ENCODE data around the gene POLR3B.

POLR3B gene

DNA sequence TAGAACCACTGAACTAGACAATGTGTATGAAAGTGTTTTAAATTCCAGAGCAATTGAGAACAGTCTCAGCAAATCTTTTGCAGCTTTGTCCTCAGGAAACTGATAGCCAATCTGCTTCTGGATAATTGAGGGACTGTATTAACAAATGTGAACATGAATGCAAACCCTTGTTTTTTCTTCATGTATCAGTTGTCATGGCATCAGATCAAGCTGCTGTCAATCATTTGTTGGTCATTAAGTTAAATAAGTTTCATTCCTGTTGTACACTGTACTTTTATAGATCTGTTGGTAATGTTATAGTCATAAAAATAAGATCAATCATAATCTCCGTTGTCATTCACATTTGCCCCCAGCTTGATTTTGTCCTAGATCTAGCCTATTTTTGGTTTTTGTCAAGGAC, 159.8 kb downstream of the POLR3B start:
- no peak for DNase-seq (ENCODE audit: low spot score)
- in situ Hi-C loops (cut with MboI; ENCODE audit: low pct_unique_long_range_greater_than_20kb, low sequenced_read_pairs, unreplicated experiment) = no loop called here
- TF ChIP-seq, protein P1, sequence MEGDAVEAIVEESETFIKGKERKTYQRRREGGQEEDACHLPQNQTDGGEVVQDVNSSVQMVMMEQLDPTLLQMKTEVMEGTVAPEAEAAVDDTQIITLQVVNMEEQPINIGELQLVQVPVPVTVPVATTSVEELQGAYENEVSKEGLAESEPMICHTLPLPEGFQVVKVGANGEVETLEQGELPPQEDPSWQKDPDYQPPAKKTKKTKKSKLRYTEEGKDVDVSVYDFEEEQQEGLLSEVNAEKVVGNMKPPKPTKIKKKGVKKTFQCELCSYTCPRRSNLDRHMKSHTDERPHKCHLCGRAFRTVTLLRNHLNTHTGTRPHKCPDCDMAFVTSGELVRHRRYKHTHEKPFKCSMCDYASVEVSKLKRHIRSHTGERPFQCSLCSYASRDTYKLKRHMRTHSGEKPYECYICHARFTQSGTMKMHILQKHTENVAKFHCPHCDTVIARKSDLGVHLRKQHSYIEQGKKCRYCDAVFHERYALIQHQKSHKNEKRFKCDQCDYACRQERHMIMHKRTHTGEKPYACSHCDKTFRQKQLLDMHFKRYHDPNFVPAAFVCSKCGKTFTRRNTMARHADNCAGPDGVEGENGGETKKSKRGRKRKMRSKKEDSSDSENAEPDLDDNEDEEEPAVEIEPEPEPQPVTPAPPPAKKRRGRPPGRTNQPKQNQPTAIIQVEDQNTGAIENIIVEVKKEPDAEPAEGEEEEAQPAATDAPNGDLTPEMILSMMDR (IDR thresholded peaks at IDR 0.05; ENCODE audit: extremely low read depth, insufficient read depth, missing control alignments) = no peak

GRCh38 chr12:106519607-106520021, 162.1 kb downstream of the POLR3B start:
- in situ Hi-C loops (cut with MboI; ENCODE audit: low pct_unique_long_range_greater_than_20kb, low sequenced_read_pairs, unreplicated experiment) = no loop called here
- no peak for DNase-seq (ENCODE audit: low spot score)
- TF ChIP-seq, protein P1 (IDR thresholded peaks at IDR 0.05; ENCODE audit: extremely low read depth, insufficient read depth, missing control alignments) = no peak

- TF ChIP-seq, protein P1 (IDR thresholded peaks at IDR 0.05; ENCODE audit: extremely low read depth, insufficient read depth, missing control alignments) = no peak
- no peak for DNase-seq (ENCODE audit: low spot score)
- in situ Hi-C loops (cut with MboI; ENCODE audit: low pct_unique_long_range_greater_than_20kb, low sequenced_read_pairs, unreplicated experiment) = no loop called here
These were observed 164.4 kb downstream of the POLR3B start for GRCh38 chr12:106521901-106522300.

DNA sequence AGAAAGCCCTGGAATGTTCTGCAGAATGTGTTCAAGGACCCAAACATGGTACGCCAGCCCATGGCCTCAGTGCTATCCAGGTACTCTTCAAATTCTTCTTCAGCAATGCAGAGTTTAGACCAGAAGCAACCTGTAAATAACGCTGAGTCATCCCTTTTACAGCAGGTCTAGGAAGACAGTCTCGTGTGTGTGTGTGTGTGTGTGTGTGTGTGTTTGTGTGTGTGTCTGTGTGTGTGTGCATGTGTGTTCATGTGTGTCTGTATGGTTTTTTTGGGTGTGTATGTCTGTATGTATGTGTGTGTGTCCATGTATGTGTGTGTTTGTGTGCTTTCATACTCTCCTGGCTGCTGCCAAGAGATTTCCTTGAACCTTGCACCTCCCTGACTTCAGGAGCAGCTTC, 165.2 kb downstream of the POLR3B start:
- in situ Hi-C loops (cut with MboI; ENCODE audit: low pct_unique_long_range_greater_than_20kb, low sequenced_read_pairs, unreplicated experiment) = no loop called here
- DNase-seq (ENCODE audit: low spot score) = no peak
- TF ChIP-seq, protein P1 (IDR thresholded peaks at IDR 0.05; ENCODE audit: extremely low read depth, insufficient read depth, missing control alignments) = no peak

DNA sequence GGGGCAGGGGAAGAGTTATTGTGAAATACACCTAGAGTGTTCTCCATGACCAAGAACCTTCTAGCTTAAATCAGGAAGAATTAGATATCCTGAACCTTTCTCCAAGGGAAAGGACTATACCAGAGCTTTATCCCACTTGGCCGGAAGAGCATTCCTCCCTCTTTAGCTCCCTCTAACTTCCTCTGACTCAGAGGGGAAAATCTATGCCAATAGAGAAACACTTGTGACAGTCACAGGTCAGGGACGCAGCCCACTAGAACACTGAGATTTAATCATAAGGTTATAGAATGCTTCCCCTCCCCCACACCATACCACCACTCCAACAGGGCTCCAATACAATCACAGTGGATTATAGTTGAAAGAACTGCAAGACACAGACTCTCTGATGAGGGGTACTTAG, 169.8 kb downstream of the POLR3B start:
- in situ Hi-C loops (cut with MboI; ENCODE audit: low pct_unique_long_range_greater_than_20kb, low sequenced_read_pairs, unreplicated experiment) = no loop called here
- TF ChIP-seq, protein P1 (IDR thresholded peaks at IDR 0.05; ENCODE audit: extremely low read depth, insufficient read depth, missing control alignments) = no peak
- no peak for DNase-seq (ENCODE audit: low spot score)

DNA sequence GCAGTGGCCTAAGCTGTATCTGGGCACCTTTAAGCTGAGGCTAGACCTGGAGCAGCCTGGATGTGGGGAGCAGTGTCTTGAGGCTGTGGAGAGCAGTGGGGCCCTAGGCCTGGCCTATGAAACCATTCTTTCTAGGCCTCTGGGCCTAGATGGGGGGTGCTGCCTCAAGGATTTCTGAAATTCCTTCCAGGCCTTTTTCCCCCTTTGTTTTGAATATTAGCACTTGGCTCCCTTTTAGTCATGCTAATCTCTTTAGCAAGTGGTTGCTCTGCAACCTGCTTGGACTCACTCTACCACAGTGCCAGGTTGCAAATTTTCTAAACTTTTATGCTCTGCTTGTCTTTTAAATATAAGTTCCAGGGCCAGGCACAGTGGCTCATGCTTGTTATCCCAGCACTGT, 183.7 kb downstream of the POLR3B start:
- in situ Hi-C loops (cut with MboI; ENCODE audit: low pct_unique_long_range_greater_than_20kb, low sequenced_read_pairs, unreplicated experiment) = no loop called here
- DNase-seq (ENCODE audit: low spot score) = no peak
- TF ChIP-seq, protein P1 (IDR thresholded peaks at IDR 0.05; ENCODE audit: extremely low read depth, insufficient read depth, missing control alignments) = no peak

- DNase-seq (ENCODE audit: low spot score) = no peak
- TF ChIP-seq, protein P1 (IDR thresholded peaks at IDR 0.05; ENCODE audit: extremely low read depth, insufficient read depth, missing control alignments) = no peak
- in situ Hi-C loops (cut with MboI; ENCODE audit: low pct_unique_long_range_greater_than_20kb, low sequenced_read_pairs, unreplicated experiment) = no loop called here
These were observed 193.9 kb downstream of the POLR3B start for GRCh38 chr12:106551410-106551809.

All from GM13977 (cell line).